Stimulated activated CD8-positive, alpha-beta memory T cell treated with anti-CD3 and anti-CD28 coated beads, Interleukin-4, amount 100 ng/mL, for 48 hours (primary cell): ENCODE measurements around the gene TGFBI.

Experiments
- DNase-seq: peaks from one replicate; pipeline ENCODE4 v3.0.0-alpha.2; 2020

Gene TGFBI

GRCh38 chr5:136004436-136004835 lies 24.4 kb upstream of the TGFBI start:
- DNase-seq, result no peak

DNA sequence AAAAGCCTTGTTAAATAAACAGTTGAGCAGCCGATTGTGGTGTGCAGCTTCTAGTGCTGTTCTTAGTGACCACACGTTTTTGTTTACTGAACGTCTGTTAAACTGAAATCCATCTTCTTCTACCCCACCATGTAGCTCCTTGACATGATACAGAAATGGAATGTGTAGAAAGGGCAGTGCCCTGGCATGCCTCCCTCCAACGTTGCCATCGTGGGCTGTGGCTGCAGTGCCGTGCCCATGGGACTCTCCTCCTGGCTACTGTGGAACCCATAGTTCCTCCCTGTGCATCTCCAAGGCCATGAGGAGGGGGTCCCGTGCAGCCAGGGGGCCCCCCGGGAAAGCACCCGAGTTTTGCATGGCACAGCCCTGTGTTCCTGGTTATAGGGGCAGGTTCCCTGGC lies 23.3 kb upstream of the TGFBI start:
- DNase-seq, result no peak

DNA sequence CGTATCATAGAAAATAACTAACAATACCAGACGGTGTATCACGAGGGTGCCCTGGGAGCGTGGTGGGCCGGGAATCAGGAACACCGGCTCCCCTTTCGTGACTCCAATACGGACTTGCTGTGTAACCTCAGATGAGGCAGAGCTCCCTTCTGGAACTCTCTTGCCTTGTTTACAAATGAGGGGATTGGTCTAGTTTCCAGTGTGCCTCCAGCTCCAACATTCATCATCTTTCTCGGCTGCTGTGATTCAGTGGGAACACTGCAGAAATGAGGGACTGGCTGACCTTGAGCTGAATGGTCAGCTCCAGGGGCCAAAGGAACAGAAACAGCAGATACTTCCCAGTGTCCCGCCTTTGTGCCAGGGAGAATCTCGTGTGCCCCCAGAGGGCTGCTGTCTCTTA lies 22.6 kb upstream of the TGFBI start:
- DNase-seq, result no peak

- no peak for DNase-seq
These were observed 22.0 kb upstream of the TGFBI start for GRCh38 chr5:136006761-136007251.

DNA sequence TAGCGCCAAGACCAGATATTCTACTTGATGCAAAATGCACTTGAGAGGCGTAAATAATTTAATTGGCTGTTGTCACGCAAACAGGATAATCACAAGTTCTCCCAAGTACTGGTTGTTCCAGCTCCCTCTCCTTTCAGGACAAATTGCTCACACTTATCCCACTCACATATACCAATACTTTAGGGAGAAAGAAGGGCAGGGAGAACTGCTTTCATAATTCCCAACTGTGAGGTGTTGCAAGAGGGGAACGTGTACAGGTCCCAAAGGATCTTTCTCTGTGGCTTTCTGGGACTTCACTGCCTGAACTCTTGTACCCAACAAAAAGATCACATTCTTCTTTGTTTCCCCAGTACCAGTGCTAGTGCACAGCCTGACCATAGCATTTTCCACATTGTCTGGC lies 21.5 kb upstream of the TGFBI start:
- no peak for DNase-seq

- no peak for DNase-seq
These were observed 17.3 kb upstream of the TGFBI start for GRCh38 chr5:136011414-136012001.

- no peak for DNase-seq
These were observed 16.6 kb upstream of the TGFBI start for GRCh38 chr5:136012041-136012804.

GRCh38 chr5:136013559-136013958 lies 15.2 kb upstream of the TGFBI start:
- no peak for DNase-seq

GRCh38 chr5:136014049-136015002 lies 14.5 kb upstream of the TGFBI start:
- DNase-seq, result no peak

GRCh38 chr5:136015003-136015375 lies 13.8 kb upstream of the TGFBI start:
- DNase-seq, result no peak

GRCh38 chr5:136015966-136016650 lies 12.7 kb upstream of the TGFBI start:
- no peak for DNase-seq

GRCh38 chr5:136016945-136017530 lies 11.8 kb upstream of the TGFBI start:
- no peak for DNase-seq

DNA sequence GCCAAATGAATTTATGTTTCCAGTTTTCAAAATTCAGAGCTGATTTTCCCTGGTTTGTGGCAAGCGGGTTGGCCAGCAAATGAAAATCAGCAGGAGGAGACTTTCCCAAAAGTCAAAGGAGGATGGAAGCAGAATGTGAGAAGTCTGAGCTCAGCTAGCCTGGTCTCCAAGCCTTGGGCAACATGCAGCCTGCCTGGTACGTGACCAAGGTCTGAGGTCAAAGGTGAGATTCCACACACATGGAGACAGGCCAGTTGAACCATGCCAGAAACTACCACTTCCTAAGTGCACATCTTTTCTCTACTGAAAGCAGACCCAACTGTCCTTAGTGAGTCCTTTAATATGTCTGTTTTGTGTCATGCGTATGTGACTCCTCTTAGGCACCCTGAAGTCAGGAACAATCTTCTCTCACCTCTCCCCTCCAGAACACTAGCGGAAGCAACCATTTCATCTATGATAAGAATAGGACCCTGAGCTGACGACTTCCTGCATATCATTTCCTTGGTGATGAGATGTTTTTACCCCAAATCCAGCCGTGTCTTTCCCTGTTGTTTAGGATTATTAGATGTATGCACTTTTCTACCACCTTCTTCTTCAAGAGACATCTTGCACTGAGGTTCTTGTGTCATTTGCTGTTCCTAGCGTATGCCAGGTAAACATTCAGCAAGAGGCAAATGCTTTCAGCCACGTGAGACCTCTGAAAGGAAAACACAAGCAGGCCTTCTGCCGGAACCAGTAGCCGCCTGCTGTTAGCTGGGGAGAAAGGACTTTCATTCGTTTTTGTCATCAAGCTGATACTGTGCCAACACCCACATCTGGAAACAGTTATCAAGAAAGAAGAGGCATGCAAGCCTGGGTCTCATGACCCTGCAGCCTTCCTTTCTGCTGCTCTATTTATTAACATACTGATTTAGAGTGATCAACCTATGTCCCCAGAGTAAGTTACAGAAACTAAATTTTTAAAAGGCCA lies 9.7 kb upstream of the TGFBI start:
- no peak for DNase-seq

GRCh38 chr5:136020001-136020382 lies 8.8 kb upstream of the TGFBI start:
- no peak for DNase-seq

GRCh38 chr5:136020383-136021015 lies 8.3 kb upstream of the TGFBI start:
- peak; percentile 40 for DNase-seq

DNA sequence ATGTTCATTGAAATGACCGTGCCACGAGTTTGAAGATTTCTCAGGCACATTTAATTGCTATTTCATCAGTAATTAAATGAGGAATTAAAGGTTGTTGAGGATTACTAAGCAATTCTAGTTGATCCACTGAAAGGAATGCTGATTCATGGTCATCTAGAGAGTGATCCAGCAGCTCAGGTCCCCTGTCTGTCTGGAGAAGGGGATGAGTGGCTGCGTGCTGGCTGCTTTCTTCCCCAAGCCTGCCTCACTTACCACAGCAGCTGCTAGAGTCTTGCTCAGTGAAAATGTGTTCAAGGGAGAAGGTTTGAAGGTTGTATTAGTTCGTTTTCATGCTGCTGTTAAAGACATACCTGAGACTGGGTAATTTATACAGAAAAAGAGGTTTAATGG lies 7.8 kb upstream of the TGFBI start:
- no peak for DNase-seq

DNA sequence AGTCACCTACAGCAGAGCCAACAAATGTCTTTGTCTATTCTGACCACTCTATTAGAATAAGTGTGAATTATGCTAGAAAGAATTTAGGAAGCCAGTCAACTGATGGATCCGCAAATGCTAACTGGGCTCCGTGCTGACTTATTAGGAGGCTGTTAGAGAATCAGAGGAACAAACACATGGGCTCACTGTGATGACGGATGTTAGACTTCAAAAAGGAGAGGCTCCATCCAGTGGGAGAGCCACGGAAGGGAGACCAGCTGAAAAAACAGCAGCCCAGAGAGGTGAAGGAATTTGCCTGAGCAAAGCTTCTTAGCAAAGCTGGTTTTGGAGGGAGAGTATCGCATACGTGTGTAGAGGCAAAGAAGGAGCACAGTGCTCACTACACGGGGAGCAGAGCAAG lies 5.8 kb upstream of the TGFBI start:
- no peak for DNase-seq

DNA sequence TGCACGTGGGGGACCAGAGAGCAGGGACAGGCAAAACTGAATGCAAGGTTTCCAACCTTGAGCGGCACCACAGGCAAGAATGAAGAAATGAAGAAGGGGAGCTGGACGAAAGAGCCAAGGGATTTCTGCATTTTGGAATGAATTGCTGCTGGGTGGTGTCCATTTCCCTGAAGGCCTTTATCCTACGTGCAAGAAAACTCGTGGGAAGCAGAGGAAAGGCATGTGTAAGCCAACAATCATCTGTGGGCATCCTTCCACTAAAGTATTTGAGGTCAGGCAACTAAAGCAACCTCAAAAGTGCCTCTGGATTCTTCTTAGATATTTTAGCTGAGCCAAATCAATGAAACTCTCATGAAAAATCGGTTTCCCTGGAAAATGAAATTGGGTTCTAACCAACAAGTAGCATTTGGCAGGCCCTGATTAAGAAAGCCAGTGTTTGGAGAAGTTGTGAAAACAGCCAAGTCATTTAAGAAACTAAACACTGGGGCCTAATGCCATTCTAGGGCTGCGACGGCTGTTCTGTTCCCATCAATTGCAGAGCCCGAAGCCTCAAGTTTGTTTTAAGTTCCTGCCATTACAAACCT lies 4.7 kb upstream of the TGFBI start:
- DNase-seq, result no peak

- DNase-seq, result no peak
These were observed 2.9 kb upstream of the TGFBI start for GRCh38 chr5:136025900-136026299.

DNA sequence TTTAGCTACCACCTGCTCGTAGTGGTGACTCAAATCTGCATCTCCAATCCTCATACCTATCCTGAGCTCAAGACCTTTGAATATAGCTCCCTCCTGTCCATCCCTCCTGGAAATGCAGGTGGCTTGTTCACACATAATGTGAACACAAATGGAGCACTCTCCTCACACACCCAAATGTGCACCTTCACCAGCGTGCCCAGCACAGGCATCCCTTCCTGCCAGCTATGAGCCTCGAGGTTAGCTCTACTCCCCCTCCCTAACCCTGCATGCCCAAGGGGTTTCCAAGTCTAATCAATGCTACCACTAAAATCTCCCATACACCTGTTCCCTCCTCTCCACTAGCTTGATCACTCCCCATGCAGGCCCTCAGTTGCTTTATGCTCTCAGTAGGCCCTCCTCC lies 2.2 kb upstream of the TGFBI start:
- no peak for DNase-seq

- no peak for DNase-seq
These were observed 1.5 kb upstream of the TGFBI start for GRCh38 chr5:136027311-136027710.
